Brain microvascular endothelial cell (primary cell): Measurements from ENCODE around the gene VPS52.

Experiments
- DNase-seq: peaks from one replicate; pipeline ENCODE4 v3.0.0-alpha.2; 2020
- H3K27ac ChIP-seq: fragments of 250-450 bp; sonication (Bioruptor Pico); 2 replicates; pipeline ENCODE4 v1.5.1; 2020; ENCODE audit warnings: mild to moderate bottlenecking, moderate library complexity
- H3K27me3 ChIP-seq: fragments of 250-450 bp; sonication (Bioruptor Pico); replicated peaks from 2 replicates; pipeline ENCODE4 v1.5.1; 2020; ENCODE audit warnings: mild to moderate bottlenecking
- H3K36me3 ChIP-seq: fragments of 250-450 bp; sonication (Bioruptor Pico); replicated peaks from 2 replicates; pipeline ENCODE4 v1.5.1; 2020; ENCODE audit warnings: mild to moderate bottlenecking
- H3K4me3 ChIP-seq: 2 replicates; pipeline ENCODE4 v1.5.1; 2011; ENCODE audit warnings: low read depth, mild to moderate bottlenecking, control low read depth, low read length, moderate library complexity
- in situ Hi-C: cut with HindIII; loops from 2 replicates; pipeline ENCODE4 v1.10.0; 2017; ENCODE audit warnings: low sequenced_read_pairs, low pct_ligation_motif_present
- TF ChIP-seq, protein P1 (sequence below): IDR thresholded peaks from 2 replicates; pipeline ENCODE4 v1.5.1; 2011; ENCODE audit warnings: low read depth, mild to moderate bottlenecking, moderate library complexity, low read length, control low read depth, inconsistent platforms; ENCODE audit errors: missing control alignments

VPS52 gene

DNA sequence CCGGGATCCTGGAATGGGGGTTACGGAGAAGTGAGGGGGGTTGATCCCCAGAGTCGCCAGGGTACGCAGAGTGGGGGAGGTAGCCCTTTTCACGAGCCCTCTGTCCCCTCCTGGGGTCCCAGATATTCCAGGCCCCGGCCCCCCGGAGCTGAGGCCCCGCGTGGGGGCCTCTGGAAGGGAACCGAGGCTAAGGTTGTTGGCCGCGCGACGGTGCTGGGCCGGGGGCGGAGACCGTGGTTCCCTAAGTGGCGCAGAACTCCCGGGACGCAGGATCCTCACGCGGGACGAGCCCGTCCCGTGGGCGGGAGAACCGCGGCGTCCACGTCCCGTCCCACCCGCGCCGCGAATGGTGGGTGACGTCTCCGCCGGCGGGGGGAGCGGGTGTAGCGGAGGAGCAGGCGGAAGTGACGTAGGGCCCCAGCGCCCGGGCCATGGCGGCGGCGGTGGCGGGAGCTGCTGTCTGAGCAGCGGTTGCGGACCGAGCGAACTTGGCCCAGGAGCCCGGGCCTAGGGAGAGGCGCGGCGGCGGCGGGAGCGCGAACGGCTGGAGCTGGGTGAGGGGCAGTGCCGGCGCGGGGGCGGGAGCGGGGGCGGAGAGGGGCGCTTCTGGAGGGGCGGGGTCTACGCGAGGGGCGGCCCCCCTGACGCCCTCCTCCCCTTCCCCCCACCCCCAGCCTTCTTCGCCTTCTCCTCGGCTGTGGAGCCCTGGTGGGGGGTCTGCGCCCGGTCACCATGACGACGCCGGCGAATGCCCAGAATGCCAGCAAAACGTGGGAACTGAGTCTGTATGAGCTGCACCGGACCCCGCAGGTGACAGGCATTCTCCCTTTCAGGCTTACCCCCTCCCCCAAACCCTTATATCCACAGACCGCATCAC, 63.3 kb downstream of the VPS52 start, which contains the start of gene RING1:
Gene RING1, plus strand, starts transcription at position 410 of the 877 bp plus-strand sequence. Its CDS starts 323 bp downstream, at position 733.
- Histone ChIP-seq H3K27me3 (no peaks in the 10 kb centered on the region), H3K36me3 (peaks cover 19% of the 10 kb centered on the region), H3K4me3 (peak within 1 kb of the TSS; percentile 78), H3K27ac (peak within 1 kb of the TSS; percentile 79)
- peak; percentile 61 for DNase-seq
- in situ Hi-C loops = no loop called here
- TF ChIP-seq, protein P1, sequence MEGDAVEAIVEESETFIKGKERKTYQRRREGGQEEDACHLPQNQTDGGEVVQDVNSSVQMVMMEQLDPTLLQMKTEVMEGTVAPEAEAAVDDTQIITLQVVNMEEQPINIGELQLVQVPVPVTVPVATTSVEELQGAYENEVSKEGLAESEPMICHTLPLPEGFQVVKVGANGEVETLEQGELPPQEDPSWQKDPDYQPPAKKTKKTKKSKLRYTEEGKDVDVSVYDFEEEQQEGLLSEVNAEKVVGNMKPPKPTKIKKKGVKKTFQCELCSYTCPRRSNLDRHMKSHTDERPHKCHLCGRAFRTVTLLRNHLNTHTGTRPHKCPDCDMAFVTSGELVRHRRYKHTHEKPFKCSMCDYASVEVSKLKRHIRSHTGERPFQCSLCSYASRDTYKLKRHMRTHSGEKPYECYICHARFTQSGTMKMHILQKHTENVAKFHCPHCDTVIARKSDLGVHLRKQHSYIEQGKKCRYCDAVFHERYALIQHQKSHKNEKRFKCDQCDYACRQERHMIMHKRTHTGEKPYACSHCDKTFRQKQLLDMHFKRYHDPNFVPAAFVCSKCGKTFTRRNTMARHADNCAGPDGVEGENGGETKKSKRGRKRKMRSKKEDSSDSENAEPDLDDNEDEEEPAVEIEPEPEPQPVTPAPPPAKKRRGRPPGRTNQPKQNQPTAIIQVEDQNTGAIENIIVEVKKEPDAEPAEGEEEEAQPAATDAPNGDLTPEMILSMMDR = no peak

DNA sequence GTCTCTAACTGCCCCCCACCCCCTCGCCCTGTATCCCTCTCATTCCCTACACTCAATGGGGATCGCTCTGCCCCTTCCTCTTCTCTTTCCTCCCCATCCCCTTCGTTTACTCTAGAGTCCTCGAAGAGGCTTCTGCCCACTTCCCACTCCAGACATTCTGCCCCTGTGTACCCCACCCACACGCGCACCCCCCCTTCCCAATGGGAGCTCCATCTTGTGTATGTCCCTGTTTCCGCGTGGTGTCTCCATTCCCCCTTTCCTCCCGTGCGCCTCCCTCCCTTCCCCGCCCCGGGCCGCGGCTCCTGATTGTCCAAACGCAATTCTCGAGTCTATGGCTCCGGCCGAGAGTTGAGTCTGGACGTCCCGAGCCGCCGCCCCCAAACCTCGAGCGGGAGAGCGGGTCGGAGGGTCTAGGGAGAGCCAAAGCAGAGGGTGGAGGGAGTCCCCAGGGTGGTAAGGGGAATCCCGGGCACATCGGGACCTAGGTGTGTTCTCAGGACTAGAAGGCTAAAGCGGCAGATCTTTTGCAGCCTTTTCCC, 64.1 kb downstream of the VPS52 start:
- in situ Hi-C loops = no loop called here

DNA sequence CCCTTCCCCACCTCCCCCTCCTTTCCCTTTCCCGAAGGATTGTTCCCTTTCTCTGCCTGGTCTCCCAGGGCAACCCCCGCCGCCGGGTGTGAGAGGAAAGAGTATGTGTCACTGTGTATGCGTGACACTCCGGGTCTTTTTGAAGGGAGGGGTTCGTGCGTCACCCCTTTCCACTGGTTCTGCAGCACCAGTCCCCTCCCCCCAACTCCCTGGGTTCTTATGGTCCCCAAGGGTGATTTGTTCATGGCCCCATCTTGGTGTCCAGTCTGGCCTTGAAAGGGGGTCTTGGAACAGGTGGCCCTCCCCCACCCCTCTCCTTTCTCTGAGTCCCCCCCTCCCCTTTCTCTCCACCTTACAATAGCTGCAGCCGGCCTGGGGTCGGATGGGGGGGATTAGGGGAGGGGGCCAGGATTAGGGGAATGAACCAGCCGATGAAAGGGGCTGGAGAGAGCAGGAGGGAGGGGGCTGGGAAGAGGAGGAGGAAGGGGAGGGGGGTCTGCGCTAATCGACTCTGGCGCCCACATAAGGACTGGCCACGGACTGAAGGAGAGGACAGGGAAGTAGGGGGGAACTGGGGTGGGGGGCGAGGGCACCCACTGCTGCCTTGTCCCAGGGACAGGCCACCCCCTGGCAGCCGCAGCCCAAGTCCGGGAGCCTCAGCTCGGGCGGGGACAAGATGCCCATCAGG, 64.7 kb downstream of the VPS52 start:
- peak overlapping the region; percentile 79 for H3K27ac ChIP-seq
- in situ Hi-C loops = no loop called here
- TF ChIP-seq, protein P1 = no peak
- H3K27me3 ChIP-seq = no peaks in the 10 kb centered on the region
- peaks cover 31% of the 10 kb centered on the region for H3K36me3 ChIP-seq
- peak; percentile 68 for DNase-seq
- H3K4me3 ChIP-seq = peak overlapping the region; percentile 78

More for the DNA sequence above, 64.1 kb downstream of the VPS52 start:
- Histone ChIP-seq H3K36me3 (peaks cover 26% of the 10 kb centered on the region), H3K27ac (peak overlapping the region; percentile 79), H3K27me3 (no peaks in the 10 kb centered on the region), H3K4me3 (peak overlapping the region; percentile 78)
- DNase-seq = peak; percentile 48
- TF ChIP-seq, protein P1 = no peak

DNA sequence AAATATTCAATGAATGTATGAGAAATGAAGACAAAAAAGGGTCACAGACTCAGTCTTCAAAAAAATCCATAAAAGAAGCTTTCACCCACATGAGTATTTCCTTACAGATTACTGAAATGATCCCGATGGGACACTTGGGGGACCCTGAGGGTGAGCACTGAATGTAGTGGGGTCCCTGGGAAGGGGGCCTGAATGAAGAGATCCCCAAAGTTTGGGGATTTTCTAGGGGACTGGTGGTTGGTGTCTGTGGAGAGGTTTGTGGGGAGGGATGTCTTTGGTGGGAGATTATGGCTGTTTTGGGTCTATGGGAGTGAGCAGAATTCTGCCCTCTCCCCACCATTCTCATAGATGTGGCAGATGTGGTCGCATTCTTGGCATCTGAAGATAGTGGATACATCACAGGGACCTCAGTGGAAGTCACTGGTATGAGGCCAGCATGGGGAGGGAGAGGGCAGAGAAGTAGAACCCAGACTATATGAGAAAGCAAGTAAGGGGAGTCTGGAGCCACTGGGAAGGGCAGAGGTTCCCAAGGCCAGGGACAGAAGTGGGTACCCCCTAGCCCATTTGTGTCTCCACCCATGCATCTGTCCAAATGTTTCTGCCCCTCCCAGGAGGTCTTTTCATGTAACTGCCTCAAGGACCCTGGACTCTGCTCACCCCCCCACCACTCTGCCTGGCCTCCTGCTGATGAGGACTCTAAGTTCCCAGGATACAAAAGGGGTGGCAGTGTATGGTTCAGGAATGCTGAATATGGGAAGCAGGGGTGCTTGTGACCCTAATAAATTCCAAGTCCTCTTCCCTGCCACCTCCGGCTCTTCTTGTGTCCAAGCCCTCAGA, 65.4 kb downstream of the VPS52 start:
- in situ Hi-C loops = no loop called here
- Histone ChIP-seq H3K27me3 (no peaks in the 10 kb centered on the region), H3K27ac (peak overlapping the region; percentile 56), H3K36me3 (peaks cover 35% of the 10 kb centered on the region), H3K4me3 (no peak overlapping the region)
- no peak for DNase-seq
- TF ChIP-seq, protein P1 = no peak
